ENCODE measurements around the gene GID4.

DNA sequence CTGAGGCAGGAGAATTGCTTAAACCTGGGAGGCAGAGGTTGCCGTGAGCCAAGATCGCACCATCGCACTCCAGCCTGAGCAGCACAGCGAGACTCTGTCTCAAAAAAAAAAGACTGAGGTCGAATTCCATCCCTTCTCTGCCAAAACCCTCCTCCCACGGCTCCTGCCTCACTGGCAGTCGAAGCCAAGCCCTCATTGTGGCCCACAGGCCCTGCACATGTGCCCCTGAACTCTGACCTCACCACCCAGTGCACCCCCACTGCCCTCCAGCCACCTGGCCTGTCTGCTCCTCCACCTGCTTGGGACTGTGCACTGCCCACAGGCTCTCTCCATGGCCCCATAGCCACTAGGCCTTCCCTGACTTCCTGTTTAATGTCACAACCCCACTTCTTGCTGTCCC is 76.3 kb downstream of the GID4 start:
- TF ChIP-seq CTCF (IDR thresholded peaks at IDR 0.05; ENCODE audit: low read depth, low read length, poor library complexity, severe bottlenecking): no peak
- no peak for TF ChIP-seq EZH2phosphoT487 (IDR thresholded peaks at IDR 0.05; ENCODE audit: borderline replicate concordance, low read length)
